Stimulated activated CD4-positive, alpha-beta T cell treated with anti-CD3 and anti-CD28 coated beads, Interleukin-1b, Interleukin-23, amount 100 ng/mL, for 4 hours (primary cell): Measurements from ENCODE around the gene TREM1.

Experiments used
- DNase-seq, 2 donors: peaks; one replicate each; pipeline ENCODE4 v3.0.0-alpha.2; 2020; ENCODE audit warnings: low read depth in 2 of 2

Gene TREM1

DNA sequence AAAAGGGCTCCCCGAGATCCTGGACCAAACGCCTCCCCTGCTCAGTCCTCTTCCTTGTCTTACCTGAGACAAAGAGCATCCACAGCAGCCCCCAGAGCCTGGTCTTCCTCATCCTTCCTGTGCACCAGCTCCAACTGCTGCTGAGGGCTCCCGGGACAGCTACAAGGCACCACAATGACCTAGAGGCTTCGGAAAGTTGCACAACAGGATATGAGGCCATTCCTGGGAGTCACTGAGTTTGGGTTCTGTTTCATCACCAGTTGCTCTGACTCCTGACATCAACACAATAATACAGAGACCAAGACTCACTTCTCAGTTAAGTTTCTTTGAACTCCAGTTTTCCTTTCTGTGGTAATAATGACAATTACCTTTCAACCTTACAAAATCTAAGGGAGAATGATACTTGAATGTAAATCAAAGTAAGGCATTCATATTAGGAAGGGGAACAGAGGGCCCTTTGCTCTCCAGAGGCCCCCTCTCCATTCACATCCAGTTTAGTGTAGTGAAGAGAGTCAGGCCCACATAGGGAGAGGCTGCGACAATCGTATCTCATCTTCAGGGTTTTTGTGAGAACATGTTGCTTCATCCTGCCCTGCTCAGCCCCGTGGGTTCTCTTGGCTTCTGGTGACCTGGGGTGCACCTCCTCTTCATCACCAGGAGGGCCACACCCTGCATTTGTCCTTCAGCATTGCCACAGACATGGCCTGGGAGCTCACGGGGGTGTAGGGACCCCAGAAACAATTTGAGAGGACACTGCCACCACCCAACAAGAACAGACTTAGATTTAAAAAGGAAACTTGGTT lies at the start of gene TREM1:
TREM1 (minus strand) TSS at position 139 of the 803 bp plus-strand sequence; CDS start at position 112, 27 bp downstream.
- no peak for DNase-seq

GRCh38 chr6:41335943-41336342 lies 49.5 kb upstream of the TREM1 start:
- no peak for DNase-seq

DNA sequence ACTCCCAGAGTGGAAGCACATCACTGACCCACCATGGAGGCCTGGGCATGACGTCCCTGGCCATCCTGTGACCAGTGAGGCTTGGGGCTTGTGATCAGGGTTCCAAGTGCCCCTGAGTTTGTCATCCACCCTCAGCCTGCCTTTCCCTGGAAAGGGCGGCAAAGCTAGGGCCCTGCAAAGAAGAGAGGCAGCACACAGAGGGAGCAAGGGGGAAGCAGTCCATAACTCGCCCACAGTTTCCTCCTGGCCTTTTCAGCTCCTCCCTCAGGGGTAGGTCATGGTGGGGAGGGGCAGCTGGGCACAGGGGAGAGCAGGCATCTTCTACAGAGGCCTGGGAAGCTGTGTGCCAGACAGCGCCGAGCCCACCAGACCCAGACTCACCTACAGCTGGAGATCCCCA lies 48.8 kb upstream of the TREM1 start, which contains the start of gene NCR2:
NCR2 (plus strand) TSS at position 313 of the 400 bp plus-strand sequence. CDS start 269 bp downstream, outside the sequence.
- DNase-seq = no peak

DNA sequence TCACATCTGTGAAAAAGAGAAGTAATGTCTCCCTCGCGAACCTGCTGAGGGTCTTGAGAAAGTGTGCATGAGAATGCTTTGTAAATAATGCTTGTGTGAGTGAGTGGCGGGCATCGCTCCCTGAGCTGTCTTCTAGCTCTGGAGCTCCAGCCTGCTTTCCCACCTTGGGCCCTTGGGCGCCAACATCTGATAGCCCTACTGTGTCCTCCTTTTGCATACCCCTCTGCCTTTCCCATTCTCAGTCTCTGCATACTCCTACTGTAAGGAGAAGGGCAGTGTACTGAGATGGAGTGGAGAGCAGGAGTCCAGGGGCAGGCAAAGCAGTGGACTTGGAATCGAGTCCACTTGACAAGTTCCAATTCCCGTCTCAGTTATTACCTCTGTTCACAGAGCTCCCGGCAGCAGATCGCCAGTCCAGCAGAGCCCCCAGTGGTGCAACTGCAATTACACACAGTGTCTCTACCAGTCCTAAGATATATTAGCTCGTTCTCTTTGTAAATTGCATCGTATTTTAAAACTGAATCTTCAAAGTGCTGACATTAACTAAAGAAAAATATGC lies 48.1 kb upstream of the TREM1 start:
- no peak for DNase-seq

DNA sequence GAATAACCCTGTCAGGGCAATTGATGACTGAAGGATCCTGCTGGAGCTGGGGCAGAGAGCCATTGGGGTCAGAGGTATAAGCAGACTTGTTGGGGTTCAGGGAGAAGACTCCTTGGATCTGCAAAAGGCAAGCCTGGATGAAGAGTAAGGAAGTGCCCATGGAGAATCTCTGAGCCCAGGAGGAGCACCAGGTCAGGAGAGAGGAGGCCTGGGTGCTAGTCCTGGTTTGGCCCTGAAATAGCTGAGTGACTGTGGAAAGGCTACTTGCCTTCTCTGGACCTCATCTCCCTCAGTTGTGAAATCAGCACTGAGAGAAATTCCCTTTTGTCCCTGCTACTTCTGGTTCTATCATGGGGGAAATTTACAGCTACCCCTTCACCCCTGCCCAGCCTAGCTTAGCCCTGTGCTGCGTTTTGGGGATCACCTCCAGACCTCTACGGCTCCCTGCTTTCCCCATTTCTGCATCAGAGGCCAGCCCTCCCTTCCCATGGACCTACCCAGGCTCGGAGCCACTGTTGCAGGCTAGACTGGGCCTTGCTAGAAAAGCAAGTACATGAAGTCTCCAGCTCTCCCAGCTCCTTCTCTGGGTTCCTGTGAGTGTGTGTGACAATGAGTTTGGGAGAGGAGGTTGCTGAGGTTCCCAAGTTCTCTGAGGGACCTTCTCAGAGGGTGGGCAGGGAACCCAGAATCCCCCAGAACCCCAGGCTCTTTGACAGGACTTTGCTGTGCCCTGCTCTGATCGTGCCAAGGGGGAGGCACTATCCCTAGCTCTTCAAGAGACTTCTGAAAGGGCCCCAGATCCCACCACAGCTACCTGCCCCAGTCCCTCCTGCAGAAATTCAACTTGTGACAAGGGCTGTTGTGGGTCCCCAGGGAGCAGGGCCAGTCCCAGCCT lies 46.6 kb upstream of the TREM1 start:
- DNase-seq = no peak

- DNase-seq = no peak
These were observed 45.8 kb upstream of the TREM1 start for GRCh38 chr6:41332241-41332640.

DNA sequence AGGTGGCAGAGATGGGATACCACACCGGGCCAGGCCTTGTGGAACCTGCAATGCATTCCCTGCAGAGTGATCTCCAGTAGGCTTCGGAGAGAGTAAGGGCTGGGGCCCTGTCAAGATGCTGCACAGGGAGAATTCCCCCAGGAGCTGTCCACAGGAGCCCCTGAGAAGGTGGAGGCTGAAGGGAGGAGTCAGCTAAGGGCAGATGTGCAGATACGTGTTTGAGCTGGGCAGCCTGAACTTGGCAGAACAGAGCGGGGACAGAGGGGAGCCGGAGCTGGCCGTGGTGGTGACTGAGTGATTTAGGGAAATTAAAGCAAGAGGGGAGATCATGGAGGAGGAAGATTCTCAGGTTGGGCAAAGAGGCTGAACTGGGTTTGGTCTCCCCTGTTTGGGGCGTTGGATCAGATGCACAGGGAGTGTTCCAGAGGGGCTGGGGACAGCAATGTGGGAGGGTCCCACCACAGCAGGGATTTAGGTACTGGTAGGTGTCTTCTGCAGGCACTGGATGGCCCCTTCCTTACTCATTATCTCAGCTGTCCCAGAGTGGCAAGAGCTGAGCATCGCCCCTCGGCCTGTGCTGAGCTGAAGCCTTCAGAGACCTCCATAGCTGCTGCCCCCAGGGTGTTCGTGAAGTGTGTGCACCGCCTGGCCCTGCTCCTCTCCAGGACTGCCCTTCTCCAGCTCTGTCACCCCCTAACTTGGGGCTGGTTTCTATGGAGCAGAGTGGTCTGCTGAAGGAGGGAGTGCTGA lies 45.1 kb upstream of the TREM1 start:
- DNase-seq = no peak

DNA sequence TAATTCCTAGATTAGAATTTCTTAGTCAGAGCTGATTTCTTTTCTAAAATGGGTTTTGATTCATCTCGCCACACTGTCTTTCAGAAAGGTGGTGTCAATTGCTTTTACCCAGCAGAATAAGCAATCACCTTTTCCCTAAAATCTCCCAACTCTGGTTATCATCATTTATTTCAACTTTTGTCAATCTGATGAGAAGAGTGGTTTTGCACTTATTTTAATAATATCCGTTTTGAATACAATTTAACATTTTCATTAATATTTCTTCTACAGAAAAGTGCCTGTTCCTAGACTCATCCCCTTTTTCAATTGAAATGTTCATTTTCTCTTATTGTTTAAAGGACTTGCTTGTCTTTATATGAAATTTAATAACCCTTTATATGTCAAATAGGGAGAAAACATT lies 40.7 kb upstream of the TREM1 start:
- no peak for DNase-seq

- no peak for DNase-seq
These were observed 39.6 kb upstream of the TREM1 start for GRCh38 chr6:41326092-41326491.

GRCh38 chr6:41325446-41326066 lies 39.1 kb upstream of the TREM1 start:
- no peak for DNase-seq

- no peak for DNase-seq
These were observed 34.7 kb upstream of the TREM1 start for GRCh38 chr6:41321183-41321582.

DNA sequence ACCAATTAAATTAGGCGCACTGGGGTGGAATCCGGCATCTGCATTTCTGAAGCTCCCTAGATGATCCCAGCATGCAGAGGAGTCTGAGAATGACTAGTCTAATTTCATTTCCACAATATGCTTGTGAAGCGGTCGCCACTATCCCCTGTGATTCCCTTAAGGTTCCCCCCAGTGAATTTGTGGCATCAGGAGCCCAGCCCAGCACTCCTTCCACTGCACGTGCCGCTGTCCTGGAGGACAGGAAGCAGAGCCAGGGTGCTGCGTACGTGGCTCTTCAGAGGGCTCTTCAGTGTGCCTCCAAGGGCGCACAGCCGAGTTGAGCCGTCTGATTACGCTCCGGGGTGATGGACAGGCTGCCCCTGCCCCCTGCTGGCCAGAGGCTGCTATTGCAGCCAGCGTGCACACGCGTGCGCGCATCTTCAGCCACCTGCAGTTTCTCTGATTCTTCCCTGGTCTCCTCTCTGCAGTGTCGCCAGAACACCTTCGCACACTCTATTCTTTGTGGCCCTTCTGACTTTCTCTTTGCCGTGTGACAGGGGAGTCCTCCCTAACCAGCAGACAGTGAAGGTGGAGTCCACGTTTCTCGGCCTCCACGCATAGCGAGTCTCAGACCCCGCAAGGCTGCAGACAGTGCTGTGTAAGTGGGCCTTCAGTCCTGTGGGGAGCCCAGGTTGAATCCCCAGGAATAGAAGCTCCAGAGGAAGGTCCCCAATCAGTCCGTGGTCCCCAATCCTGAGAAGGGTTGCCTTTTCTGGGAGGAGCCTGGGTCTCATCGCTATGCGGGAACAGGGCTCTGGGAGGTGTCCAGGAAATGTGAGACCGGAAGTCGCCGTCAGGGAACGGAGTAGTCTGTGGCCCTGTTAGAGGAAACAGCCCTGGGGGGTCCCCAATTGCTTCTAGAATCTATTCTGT lies 32.4 kb upstream of the TREM1 start:
- peak; percentile 73 to 76 for DNase-seq

GRCh38 chr6:41318261-41318653 lies 31.8 kb upstream of the TREM1 start:
- DNase-seq = no peak

DNA sequence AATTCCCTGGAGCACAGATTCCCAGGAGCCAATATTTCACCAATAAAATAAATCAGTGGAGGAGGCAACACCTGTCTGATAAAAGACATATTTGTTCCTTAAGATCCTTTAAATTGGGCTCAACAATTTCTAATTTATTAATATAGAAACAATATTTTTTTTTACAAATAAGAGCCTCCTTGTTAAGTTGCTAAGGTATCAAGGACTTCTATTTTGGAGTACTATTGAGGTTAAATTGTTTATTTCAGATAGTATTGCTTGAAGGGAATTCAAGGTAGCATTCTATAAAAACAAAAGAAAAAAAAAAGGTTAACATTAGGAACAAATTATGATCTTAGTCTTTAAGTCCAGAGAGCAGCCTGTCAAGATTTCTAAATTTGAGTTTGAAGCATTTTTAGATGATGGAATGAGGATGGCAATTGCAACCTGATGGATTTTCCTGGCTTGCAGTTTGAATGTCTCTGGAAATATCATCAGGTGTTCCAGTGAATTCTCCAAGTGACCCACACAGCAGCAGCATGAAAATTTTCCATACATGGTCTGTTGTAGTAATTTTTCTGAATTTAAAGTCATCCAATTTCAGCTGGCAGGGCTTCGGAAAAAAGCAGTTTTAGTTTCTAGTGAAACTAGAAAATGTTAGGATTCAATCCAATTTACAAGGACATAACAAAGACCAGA lies 29.6 kb upstream of the TREM1 start:
- DNase-seq = no peak

DNA sequence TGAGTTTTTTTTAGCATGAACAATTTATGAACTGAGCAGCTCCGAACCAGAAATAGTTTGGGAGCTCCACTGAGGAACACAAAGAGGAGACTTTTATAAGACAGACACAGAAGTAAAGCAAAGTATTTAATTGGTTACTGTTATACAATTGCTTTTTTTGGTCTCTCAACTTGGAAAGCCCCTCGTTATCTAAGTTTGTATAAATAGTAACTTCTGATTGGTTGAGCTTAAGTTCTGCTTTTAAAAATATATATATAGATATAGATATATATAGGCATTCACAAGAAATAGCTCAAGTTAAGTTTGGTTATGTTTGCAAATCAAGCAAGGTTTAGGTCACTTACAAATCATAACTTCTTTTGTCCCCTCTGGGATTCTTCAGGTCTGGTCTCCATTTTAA lies 28.7 kb upstream of the TREM1 start:
- DNase-seq = no peak

- peak in 1 of 2 donors; percentile 31 for DNase-seq
These were observed 19.8 kb upstream of the TREM1 start for GRCh38 chr6:41306187-41306854.

- no peak for DNase-seq
These were observed 16.2 kb upstream of the TREM1 start for GRCh38 chr6:41302638-41303037.

DNA sequence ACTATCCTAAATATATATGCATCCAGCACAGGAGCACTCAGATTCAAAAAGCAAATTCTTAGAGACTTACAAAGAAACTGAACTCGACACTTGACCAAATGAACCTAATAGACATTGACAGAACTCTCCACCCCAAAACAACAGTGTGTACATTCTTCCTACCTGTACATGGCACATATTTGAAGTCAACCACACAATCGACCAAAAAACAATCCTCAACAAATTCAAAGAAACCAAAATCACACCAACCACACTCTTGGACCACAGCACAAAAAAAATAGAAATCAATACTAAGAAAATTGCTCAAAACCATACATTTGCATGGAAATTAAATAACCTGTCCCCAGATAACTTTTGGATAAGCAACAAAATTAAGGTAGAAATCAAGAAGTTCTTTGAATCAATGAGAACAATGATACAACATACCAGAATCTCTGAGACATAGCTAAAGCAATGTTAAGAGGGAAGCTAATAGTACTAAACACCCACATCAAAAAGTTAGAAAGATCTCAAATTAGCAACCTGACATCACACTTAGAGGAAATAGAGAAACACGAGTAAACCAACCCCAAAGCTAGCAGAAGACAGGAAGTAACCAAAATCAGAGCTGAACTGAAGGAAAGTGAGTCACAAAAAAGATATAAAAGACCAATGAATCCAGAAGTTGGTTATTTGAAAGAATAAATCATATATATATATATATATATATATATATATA lies 12.5 kb upstream of the TREM1 start:
- no peak for DNase-seq
